HL-60 (cell line): ENCODE results near the gene SLC25A15.

Source experiments
- DNase-seq, 2 experiments: peaks; one replicate each; pipeline ENCODE4 v3.0.0-alpha.2; 2010 to 2020; ENCODE audit warnings: low read depth in 1 of 2, low spot score in 1 of 2
- H3K27ac ChIP-seq: fragments of 250-450 bp; sonication (Bioruptor Pico); replicated peaks from 2 replicates; pipeline ENCODE4 v1.5.1; 2020; ENCODE audit warnings: mild to moderate bottlenecking, moderate library complexity
- H3K27me3 ChIP-seq: fragments of 250-450 bp; sonication (Bioruptor Pico); 2 replicates; pipeline ENCODE4 v1.5.1; 2021; ENCODE audit warnings: mild to moderate bottlenecking, moderate library complexity; ENCODE audit not compliant: insufficient read depth, poor library complexity, severe bottlenecking
- H3K4me3 ChIP-seq: replicated peaks from 2 replicates; pipeline ENCODE4 v1.5.1; 2011; ENCODE audit warnings: mild to moderate bottlenecking, control low read depth, low read length; ENCODE audit not compliant: insufficient read depth
- CTCF ChIP-seq: IDR thresholded peaks from one replicate; pipeline ENCODE4 v1.5.1; 2011; ENCODE audit warnings: low read length, control low read depth, inconsistent platforms; ENCODE audit not compliant: insufficient read depth
- GABPA ChIP-seq: IDR thresholded peaks from 2 replicates; pipeline ENCODE4 v1.6.1; 2012; ENCODE audit warnings: low read depth
- POLR2AphosphoS5 ChIP-seq: IDR thresholded peaks from 2 replicates; pipeline ENCODE4 v1.6.1; 2012; ENCODE audit warnings: low read depth
- SPI1 ChIP-seq: IDR thresholded peaks from 2 replicates; pipeline ENCODE4 v1.6.1; 2012; ENCODE audit warnings: low read depth, mild to moderate bottlenecking, borderline replicate concordance
- TF ChIP-seq, protein P1 (sequence below): IDR thresholded peaks from 2 replicates; pipeline ENCODE4 v1.6.1; 2012; ENCODE audit warnings: low read depth; ENCODE audit not compliant: insufficient replicate concordance

Gene SLC25A15

GRCh38 chr13:40756042-40756441 is 33.4 kb upstream of the SLC25A15 start:
- no peaks in the 10 kb centered on the region for H3K27me3 ChIP-seq
- no peak overlapping the region for H3K27ac ChIP-seq
- TF ChIP-seq GABPA (no peak), POLR2AphosphoS5 (no peak), SPI1 (no peak), CTCF (no peak)
- TF ChIP-seq, protein P1, sequence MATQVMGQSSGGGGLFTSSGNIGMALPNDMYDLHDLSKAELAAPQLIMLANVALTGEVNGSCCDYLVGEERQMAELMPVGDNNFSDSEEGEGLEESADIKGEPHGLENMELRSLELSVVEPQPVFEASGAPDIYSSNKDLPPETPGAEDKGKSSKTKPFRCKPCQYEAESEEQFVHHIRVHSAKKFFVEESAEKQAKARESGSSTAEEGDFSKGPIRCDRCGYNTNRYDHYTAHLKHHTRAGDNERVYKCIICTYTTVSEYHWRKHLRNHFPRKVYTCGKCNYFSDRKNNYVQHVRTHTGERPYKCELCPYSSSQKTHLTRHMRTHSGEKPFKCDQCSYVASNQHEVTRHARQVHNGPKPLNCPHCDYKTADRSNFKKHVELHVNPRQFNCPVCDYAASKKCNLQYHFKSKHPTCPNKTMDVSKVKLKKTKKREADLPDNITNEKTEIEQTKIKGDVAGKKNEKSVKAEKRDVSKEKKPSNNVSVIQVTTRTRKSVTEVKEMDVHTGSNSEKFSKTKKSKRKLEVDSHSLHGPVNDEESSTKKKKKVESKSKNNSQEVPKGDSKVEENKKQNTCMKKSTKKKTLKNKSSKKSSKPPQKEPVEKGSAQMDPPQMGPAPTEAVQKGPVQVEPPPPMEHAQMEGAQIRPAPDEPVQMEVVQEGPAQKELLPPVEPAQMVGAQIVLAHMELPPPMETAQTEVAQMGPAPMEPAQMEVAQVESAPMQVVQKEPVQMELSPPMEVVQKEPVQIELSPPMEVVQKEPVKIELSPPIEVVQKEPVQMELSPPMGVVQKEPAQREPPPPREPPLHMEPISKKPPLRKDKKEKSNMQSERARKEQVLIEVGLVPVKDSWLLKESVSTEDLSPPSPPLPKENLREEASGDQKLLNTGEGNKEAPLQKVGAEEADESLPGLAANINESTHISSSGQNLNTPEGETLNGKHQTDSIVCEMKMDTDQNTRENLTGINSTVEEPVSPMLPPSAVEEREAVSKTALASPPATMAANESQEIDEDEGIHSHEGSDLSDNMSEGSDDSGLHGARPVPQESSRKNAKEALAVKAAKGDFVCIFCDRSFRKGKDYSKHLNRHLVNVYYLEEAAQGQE = no peak
- DNase-seq = no peak
- no peak overlapping the region for H3K4me3 ChIP-seq

DNA sequence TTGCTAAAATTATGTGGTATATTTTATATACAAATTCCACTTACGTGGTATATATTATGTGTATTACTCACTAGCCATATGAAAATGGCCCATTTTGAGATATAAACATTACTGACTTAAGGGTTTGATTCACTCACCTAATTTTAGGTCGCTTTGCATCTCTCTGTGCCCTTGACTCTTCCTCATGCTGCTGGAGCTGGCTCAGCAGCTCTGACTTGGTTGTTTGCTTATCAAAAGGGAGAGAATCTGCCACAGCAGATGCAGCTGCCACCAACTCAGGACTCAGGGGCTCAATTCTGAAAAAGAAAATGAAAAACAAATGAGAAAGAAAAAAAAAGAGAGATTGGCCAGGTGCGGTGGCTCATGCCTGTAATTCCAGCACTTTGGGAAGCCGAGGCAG is 30.6 kb upstream of the SLC25A15 start:
- no peak for DNase-seq
- TF ChIP-seq SPI1 = no peak
- no peak for TF ChIP-seq CTCF
- TF ChIP-seq, protein P1 = no peak
- TF ChIP-seq POLR2AphosphoS5 = no peak
- TF ChIP-seq GABPA = no peak
- Histone ChIP-seq H3K4me3 (no peak overlapping the region), H3K27me3 (no peaks in the 10 kb centered on the region), H3K27ac (no peak overlapping the region)

DNA sequence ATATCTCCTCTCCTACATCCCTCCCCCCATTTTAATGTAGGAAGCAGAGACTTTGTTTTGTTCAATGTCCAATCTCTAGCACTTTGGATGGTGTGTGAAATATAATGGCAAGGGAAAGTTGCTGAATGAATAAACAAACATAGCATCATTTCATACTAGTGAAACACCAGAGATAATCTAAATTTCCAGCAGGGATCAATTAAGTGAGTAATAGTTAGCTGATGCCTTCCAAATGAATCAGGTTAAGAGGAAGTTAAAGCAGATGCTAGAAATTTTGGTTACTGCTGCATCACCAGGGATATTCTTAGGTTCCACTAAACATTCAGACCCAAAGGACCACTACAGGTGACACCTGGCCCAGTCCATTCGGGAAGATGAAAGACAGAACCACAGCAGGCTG is 26.6 kb upstream of the SLC25A15 start:
- Histone ChIP-seq H3K27ac (no peak overlapping the region), H3K4me3 (no peak overlapping the region), H3K27me3 (no peaks in the 10 kb centered on the region)
- DNase-seq = no peak
- TF ChIP-seq POLR2AphosphoS5 (no peak), CTCF (no peak), SPI1 (no peak), GABPA (no peak)
- TF ChIP-seq, protein P1 = no peak
